KOPT-K1 (cell line): Measurements from ENCODE around the gene MYRIP.

Source experiments
- H3K27ac ChIP-seq: fragments of 200-600 bp; sonication (generic); 2 replicates; pipeline ENCODE4 v1.5.1; 2016; ENCODE audit warnings: antibody characterized with exemption, mild to moderate bottlenecking, low read depth, low read length; ENCODE audit not compliant: poor library complexity, severe bottlenecking
- H3K36me3 ChIP-seq: fragments of 200-600 bp; sonication (generic); 2 replicates; pipeline ENCODE4 v1.5.1; 2017; ENCODE audit warnings: antibody characterized with exemption, mild to moderate bottlenecking, low read length, moderate library complexity; ENCODE audit not compliant: insufficient read depth
- H3K9me3 ChIP-seq: fragments of 200-600 bp; sonication (generic); 2 replicates; pipeline ENCODE4 v1.5.1; 2017; ENCODE audit warnings: antibody characterized with exemption, low read length, mild to moderate bottlenecking; ENCODE audit not compliant: insufficient read depth, poor library complexity, severe bottlenecking

Gene MYRIP

DNA sequence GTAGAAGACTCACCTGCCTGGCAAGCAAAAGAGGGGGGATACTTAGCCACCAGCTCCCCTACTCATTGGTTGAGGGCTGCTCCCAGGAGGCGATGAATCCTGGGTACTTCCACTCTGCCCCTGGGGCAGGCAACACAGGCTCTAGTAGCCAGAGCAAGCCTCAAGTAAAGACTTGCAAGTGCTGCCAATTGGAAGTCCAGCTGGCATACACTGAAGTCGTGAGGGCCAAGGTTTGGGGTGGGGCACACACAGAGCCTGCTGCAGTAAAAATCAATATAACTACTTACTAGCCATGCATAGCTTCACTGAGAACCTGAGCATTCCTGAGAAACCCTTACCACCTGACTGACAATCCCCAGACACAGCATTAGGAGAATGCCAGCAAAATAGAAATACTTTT is 377.1 kb downstream of the MYRIP start:
- Histone ChIP-seq H3K36me3 (no peaks in the 10 kb centered on the region), H3K9me3 (no peaks in the 10 kb centered on the region), H3K27ac (no peak overlapping the region)

DNA sequence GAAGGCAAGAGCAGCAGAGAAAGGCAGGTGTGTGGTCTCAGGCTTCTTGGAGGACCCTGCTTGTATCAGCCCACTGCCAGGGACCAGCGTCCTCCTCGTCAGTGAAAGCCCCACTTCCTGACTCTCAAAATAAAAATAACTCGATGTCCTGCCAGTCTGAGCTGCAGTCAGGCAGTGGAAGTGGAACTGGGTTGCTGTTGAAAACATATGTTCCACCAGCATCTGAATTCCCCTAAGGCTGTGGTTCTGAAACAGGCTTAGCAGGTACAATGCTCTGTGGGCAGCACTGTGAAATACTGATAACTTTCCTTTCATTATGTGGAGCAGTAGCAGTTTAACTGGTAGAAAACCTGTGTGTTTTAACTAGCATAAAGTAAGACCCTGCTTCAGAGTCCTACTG is 378.5 kb downstream of the MYRIP start:
- H3K27ac ChIP-seq = no peak overlapping the region
- no peaks in the 10 kb centered on the region for H3K36me3 ChIP-seq
- no peaks in the 10 kb centered on the region for H3K9me3 ChIP-seq

DNA sequence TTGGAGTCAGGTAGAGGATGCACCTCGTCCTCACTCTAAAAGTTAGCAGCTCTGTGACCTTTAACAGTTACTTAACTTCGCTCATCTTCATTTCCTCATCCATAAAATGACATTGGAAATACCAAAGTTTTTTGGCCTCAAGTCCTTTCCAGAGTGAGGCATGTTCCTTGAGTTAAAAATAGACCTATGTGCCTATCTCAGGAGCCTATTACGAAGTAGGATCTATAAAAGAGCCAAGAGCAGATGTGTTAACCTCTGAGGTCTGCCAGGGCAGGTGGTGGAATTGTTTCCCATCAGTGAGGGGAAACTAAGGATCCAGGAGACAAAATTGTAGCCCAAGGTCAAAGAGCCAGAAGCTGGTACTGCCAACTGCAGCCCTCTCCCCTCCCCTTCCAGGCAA is 379.7 kb downstream of the MYRIP start:
- Histone ChIP-seq H3K36me3 (no peaks in the 10 kb centered on the region), H3K9me3 (no peaks in the 10 kb centered on the region), H3K27ac (no peak overlapping the region)

DNA sequence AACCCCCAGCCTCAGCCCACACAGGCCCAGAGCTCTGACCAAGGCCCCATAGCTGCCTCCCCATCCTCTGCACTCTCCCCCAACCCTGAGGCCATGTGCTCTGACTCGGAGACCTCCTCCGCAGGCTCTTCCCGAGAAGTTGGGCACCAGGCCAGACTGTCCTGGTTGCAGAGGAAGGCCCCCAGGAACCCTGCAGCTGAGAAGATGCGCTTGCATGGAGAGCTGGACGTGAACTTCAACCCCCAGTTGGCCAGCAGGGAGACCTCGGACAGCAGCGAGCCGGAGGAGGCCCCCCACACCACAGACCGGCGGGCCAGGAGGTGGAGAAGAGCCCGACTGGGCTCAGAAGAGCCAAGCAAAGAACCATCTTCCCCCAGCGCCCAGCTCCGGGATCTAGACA is 380.6 kb downstream of the MYRIP start:
- Histone ChIP-seq H3K27ac (no peak overlapping the region), H3K9me3 (no peaks in the 10 kb centered on the region), H3K36me3 (no peaks in the 10 kb centered on the region)

DNA sequence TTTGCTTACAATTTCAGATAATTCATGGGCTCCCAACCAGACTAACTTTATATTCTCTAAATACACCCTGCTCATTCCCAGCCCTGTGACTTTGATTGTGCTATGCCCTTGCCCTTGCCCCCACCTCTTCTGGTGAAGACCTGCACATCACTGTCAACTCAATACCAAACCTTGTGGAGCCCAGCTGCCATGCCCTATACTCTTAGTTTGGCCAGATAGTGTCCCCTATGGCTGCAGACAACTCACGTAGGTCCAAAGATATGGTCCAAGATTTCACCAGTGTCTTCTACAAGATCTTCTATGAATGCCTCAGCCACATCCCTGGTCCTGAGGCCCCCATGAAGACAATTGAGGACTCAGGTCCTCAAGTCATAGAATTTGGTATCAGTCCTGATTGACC is 381.8 kb downstream of the MYRIP start:
- H3K9me3 ChIP-seq = no peaks in the 10 kb centered on the region
- H3K36me3 ChIP-seq = no peaks in the 10 kb centered on the region
- H3K27ac ChIP-seq = no peak overlapping the region

DNA sequence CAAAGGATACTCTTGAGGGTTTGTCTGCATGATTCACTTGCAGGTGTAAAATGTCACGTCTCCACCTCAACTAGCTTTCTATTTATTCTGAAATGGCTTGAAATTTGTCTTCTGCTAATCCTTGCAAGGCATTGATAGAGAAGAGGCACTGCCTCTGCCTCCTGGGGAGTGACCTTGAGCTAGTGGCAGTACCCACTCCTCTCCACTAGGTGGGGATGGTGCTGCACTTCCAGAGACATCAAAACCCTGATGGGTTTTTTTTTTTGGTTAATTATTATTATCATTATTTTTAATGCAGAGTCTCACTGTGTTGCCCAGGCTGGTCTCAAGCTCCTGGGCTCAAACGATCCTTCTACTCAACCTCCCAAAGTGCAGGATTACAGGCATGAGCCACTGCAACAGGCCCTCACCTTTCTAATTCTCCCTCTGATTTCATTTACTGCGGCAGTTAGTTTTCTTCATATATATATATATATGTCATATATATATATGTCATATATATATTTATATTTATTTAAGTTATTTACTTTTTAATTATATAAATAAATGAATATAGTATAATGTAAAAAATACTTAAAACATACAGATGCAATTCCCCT is 382.5 kb downstream of the MYRIP start:
- Histone ChIP-seq H3K36me3 (no peaks in the 10 kb centered on the region), H3K27ac (no peak overlapping the region), H3K9me3 (no peaks in the 10 kb centered on the region)

DNA sequence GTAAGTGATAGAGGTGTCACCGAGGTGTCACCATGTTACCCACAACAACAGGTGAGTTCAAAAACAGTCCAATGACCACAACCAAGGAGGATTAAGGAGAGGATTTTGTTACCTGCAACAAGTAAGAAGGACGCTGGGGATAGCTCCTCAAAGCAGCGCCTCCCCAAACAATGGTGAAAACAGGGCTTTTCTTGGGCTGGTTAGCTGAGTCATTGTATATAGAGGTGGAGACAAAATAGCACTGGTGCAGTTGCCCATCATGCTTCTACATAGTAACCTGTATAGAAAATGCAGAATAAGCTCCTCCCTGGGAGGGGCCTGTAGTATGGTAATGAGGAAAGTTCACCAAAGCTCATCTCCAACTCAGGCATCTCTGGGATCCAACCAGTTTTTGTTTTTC is 383.2 kb downstream of the MYRIP start:
- Histone ChIP-seq H3K36me3 (no peaks in the 10 kb centered on the region), H3K27ac (no peak overlapping the region), H3K9me3 (no peaks in the 10 kb centered on the region)

DNA sequence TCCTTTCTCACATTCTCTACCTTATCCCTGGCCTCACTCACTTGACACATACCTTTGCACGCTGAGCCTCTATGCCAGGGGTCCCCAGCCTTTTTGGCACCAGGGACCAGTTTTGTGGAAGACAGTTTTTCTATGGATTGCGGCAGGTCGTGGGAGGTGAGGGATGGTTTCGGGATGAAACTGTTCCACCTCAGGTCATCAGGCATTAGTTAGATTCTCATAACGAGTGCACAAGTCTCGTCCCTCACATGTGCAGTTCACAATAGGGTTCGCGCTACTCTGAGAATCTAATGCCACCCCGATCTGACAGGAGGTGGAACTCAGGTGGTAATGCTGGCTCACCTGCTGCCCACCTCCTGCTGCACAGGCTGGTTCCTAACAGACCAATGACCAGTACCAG is 387.6 kb downstream of the MYRIP start:
- Histone ChIP-seq H3K9me3 (no peaks in the 10 kb centered on the region), H3K27ac (no peak overlapping the region), H3K36me3 (no peaks in the 10 kb centered on the region)

DNA sequence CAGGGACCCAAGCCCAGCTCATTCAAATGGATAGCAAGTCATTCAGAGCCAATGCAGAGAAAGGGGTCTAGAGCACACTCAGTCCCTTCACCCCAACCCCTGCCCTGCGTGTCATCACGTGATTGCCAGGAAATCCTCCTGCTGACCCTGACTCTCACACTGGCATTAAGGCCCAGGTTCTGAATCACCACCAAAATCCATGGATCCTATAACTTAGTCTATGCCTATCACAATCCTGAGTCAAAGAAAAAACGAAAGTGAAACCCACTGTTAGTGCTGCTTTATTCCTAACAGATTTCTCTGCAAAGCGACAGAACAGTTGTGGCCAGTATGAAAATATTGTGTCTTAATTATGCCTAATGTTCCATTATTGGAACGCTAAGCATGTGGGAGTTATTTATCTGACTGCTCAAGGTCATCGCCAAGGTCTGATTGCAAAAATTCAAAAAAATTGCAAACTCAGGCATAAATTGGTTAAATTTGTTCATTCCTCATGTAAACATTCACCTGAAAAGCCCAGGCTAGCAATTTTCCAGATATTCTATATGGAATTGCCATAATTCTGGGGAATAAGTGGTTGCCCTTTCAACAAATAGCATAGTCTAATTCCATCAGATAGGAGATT is 391.4 kb downstream of the MYRIP start:
- H3K9me3 ChIP-seq = no peaks in the 10 kb centered on the region
- H3K36me3 ChIP-seq = no peaks in the 10 kb centered on the region
- H3K27ac ChIP-seq = no peak overlapping the region

DNA sequence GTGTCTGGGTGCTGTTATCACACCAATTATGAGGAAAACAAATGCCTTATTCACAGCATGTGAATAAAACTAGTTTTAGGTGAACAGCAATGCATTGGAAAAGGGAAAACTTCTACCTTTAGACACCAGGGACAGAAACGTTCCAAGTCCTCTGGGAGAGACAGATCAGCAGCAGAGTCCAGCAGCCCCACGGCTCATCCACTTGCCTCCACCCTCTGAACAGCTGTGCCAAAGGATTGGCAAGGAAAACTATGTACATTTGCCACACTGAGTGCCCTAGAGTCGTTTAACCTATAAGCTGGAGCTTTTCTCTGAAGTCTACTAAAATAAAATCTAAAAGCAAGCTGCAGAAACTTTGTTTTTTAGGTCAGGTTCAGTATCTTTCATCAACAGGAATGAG is 392.4 kb downstream of the MYRIP start:
- Histone ChIP-seq H3K9me3 (no peaks in the 10 kb centered on the region), H3K36me3 (no peaks in the 10 kb centered on the region), H3K27ac (no peak overlapping the region)

DNA sequence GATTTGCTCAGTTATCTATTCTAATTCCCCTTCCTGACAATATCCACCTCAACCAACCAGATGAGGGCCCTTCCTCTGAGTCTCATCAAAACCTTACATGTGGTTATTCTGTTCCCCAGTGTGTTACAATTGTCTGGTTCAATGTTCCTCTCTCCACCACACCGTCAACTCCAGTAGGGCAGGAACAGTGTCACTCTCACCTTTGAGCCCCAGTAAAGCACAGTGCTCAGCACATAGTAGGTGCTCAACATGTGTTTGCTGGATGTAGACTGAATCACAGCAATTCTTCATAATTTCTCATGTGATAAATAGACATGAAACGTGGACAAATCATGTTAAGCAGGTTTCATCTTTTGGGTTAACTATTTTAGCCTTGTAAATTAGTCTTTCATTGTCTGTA is 397.1 kb downstream of the MYRIP start:
- no peaks in the 10 kb centered on the region for H3K36me3 ChIP-seq
- no peaks in the 10 kb centered on the region for H3K9me3 ChIP-seq
- no peak overlapping the region for H3K27ac ChIP-seq

DNA sequence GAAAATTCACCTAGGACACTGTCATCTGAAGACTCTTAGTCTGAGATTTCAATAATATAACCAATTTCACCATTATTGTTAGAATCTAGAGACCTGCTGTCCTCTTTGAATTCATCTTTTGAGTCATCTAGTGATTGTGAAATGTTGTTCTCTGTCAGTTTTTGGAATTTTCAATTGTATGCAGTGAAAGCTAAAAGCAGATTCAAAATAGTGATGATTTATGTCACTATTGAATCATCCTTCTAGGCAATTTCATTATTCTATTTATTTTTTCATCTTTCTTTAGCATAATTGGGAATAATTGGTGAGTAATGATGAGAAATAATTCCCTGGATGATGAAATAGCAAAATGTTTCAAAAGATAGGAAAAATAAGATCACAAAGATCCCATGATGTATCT is 398.4 kb downstream of the MYRIP start:
- Histone ChIP-seq H3K27ac (no peak overlapping the region), H3K36me3 (no peaks in the 10 kb centered on the region), H3K9me3 (no peaks in the 10 kb centered on the region)

DNA sequence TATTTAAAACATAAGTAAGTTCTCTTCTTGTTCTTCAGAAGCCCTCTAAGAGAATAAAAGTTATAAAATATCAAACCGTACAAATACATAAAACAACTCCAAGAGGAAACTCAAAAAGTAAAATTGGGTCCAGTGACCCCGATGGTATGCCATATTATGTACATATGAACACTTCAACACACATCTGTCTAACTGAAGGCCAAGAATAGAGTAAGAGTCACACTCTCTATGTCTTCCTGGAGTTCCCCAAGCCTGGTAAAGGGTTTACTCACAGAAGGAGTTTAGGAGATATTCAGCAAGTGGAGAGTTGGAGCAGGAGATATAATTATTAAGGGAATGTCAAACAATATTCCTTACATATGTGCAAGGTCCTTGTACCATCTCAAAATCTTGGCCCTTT is 398.8 kb downstream of the MYRIP start:
- Histone ChIP-seq H3K36me3 (no peaks in the 10 kb centered on the region), H3K9me3 (no peaks in the 10 kb centered on the region), H3K27ac (no peak overlapping the region)

DNA sequence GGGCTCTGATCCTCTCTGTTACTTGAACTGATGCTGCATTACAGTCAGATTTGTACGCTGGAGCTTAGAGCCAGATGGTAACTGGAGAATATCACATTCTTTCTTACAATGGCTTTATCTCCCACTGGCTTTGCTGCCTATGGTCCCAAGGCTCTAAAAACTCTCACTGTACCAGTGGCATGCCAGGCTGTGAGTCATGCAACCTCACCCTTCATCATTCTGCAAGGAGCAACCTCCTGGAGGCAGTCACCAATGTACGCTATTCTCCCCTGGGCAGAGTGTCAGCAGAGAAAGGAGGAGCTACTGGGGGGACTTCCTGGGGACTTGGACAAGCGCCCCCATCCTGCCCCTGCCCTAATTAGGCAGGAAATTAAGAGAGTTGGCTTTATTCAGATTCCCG is 402.2 kb downstream of the MYRIP start:
- no peaks in the 10 kb centered on the region for H3K36me3 ChIP-seq
- no peaks in the 10 kb centered on the region for H3K9me3 ChIP-seq
- H3K27ac ChIP-seq = no peak overlapping the region

DNA sequence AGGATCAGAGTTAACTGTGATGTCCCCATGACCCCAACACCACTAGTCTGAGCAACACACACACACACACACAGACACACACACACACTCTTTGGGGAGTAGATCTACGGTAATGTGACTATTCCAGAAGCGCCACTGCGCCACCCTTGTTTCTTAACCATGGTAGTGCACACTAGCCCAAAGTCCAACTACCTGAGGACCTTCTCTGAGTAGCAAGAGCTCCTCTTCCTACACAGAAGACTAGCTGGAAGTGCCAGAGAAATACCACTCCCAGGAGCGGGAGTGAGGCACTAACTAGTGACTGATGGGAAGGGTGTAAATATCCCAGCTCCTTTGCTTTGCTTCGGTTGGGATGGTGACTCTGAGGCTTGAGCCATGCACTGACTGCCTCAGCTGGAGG is 404.1 kb downstream of the MYRIP start:
- Histone ChIP-seq H3K9me3 (no peaks in the 10 kb centered on the region), H3K27ac (no peak overlapping the region), H3K36me3 (no peaks in the 10 kb centered on the region)

DNA sequence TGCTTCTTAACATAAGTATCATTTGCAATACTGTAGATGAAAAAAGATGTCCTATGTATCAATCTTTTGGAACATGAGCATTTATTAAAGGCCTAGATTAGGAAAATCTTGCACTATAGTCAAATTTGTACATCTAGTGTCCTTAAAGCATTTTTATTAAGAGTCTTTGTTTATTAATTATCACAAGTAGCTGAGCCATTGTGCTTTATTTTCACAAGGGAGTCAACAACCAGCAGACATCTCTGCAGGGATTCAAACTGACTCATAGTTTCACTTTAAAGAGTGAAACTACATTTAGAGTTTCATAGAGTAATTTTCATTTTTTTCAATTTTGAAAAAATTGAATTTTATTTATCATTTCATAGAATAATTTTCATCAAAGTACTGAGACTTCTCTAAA is 405.6 kb downstream of the MYRIP start:
- Histone ChIP-seq H3K9me3 (no peaks in the 10 kb centered on the region), H3K27ac (no peak overlapping the region)

More for the DNA sequence above, 405.6 kb downstream of the MYRIP start:
- H3K36me3 ChIP-seq = no peaks in the 10 kb centered on the region
